Vagina (tissue), 2 donors: ENCODE results near the gene ITGB7.

Experiments
- POLR2AphosphoS5 ChIP-seq, 2 donors: sonication (generic); formaldehyde crosslinking; IDR thresholded peaks; one replicate each; pipeline ENCODE4 v1.9.0; 2017; ENCODE audit warnings: antibody characterized with exemption in 2 of 2, mild to moderate bottlenecking in 2 of 2, low read depth in 1 of 2; ENCODE audit not compliant: insufficient read depth in 1 of 2
- TF ChIP-seq, protein P1 (sequence below), 3 experiments: fragments of 450-650 bp in 2 of 3; fragments of 200-600 bp in 1 of 3; sonication (generic) in 1 of 3; IDR thresholded peaks; one replicate each; pipeline ENCODE4 v1.5.1; 2017 to 2019; ENCODE audit warnings: antibody characterized with exemption in 3 of 3, mild to moderate bottlenecking in 2 of 3, moderate library complexity in 2 of 3

DNA sequence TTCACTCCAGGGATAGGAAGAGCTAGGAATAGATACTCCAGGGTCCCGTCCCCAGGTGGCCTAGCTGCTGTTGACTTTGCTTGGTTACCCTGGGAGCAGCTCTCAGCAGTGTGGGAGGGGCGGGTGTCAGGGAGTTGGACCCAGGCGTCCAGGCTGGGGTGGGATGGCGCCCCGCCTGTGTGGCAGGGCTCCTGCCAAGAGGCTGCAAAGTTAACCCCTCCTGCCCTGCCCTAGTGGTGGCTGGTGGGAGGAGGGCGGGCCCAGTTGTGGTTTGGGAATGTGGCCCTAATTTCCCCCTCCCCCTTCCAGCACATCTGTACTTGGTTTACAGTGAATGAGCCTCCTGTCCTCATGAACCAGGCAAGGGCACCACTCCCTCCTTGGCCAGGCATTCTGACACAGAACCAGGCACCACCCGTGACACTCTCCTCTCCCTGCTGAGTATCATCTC is 26.6 kb upstream of the ITGB7 start:
- TF ChIP-seq, protein P1, sequence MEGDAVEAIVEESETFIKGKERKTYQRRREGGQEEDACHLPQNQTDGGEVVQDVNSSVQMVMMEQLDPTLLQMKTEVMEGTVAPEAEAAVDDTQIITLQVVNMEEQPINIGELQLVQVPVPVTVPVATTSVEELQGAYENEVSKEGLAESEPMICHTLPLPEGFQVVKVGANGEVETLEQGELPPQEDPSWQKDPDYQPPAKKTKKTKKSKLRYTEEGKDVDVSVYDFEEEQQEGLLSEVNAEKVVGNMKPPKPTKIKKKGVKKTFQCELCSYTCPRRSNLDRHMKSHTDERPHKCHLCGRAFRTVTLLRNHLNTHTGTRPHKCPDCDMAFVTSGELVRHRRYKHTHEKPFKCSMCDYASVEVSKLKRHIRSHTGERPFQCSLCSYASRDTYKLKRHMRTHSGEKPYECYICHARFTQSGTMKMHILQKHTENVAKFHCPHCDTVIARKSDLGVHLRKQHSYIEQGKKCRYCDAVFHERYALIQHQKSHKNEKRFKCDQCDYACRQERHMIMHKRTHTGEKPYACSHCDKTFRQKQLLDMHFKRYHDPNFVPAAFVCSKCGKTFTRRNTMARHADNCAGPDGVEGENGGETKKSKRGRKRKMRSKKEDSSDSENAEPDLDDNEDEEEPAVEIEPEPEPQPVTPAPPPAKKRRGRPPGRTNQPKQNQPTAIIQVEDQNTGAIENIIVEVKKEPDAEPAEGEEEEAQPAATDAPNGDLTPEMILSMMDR (IDR thresholded peaks at IDR 0.05): no peak
- TF ChIP-seq POLR2AphosphoS5 (IDR thresholded peaks at IDR 0.05; ENCODE audit: insufficient read depth in 1 of 2, low read depth in 1 of 2): no peak
